WTC11 (cell line): ENCODE results near the gene AFM. TPM values are rescaled to one million over a fixed set of nuclear protein-coding genes. Genes with fewer than 3 reads are reported as not detected.

Experiments
- ATAC-seq: fragments of 200-7000 bp; cut with Tn5 transposase; 2 replicates; pipeline ENCODE4 v1.10.0; 2021; ENCODE audit warnings: mild to moderate bottlenecking, moderate library complexity
- CTCF ChIA-PET: fragments of 300-600 bp; sonication (Branson Sonifier 250); formaldehyde crosslinking; loops from one replicate; lab custom pipeline; 2021; ENCODE audit warnings: antibody characterized with exemption; lab: Charles Lee
- POLR2A ChIA-PET: fragments of 350-600 bp; sonication (Branson Sonifier 250); formaldehyde crosslinking; loops from one replicate; lab custom pipeline; 2021; ENCODE audit warnings: antibody characterized with exemption; lab: Charles Lee
- DNase-seq: peaks from one replicate; pipeline ENCODE4 v3.0.0; 2021; ENCODE audit warnings: low spot score
- H3K27ac Mint-ChIP-seq: 2 replicates; pipeline ENCODE4 v1.8.0; 2021; ENCODE audit warnings: mixed read lengths
- H3K27me3 Mint-ChIP-seq: 2 replicates; pipeline ENCODE4 v1.8.0; 2021; ENCODE audit warnings: low read depth, mild to moderate bottlenecking, moderate library complexity, mixed read lengths
- H3K36me3 Mint-ChIP-seq: 2 replicates; pipeline ENCODE4 v1.8.0; 2021; ENCODE audit warnings: mixed read lengths
- H3K4me1 Mint-ChIP-seq: 2 replicates; pipeline ENCODE4 v1.8.0; 2022; ENCODE audit warnings: mixed read lengths
- H3K4me3 Mint-ChIP-seq: 2 replicates; pipeline ENCODE4 v1.8.0; 2021; ENCODE audit warnings: mild to moderate bottlenecking, moderate library complexity, mixed read lengths
- H3K9me3 Mint-ChIP-seq: 2 replicates; pipeline ENCODE4 v1.8.0; 2021; ENCODE audit warnings: mixed read lengths
- ATF3 ChIP-seq: sonication (generic); formaldehyde crosslinking; conservative IDR thresholded peaks from 2 replicates; pipeline ENCODE4 v1.8.1; 2022; ENCODE audit warnings: mild to moderate bottlenecking, missing genetic modification reagents
- CREB1 ChIP-seq: sonication (generic); formaldehyde crosslinking; IDR thresholded peaks from 2 replicates; pipeline ENCODE4 v1.8.0; 2023; ENCODE audit warnings: mild to moderate bottlenecking, missing genetic modification reagents
- E2F5 ChIP-seq: sonication (generic); formaldehyde crosslinking; IDR thresholded peaks from 2 replicates; pipeline ENCODE4 v1.8.1; 2022; ENCODE audit warnings: mild to moderate bottlenecking, moderate library complexity, missing genetic modification reagents
- ELF4 ChIP-seq: sonication (generic); formaldehyde crosslinking; IDR thresholded peaks from 2 replicates; pipeline ENCODE4 v1.8.1; 2022; ENCODE audit warnings: low read depth, mild to moderate bottlenecking, moderate library complexity, missing genetic modification reagents
- ESRRA ChIP-seq: sonication (generic); formaldehyde crosslinking; IDR thresholded peaks from 2 replicates; pipeline ENCODE4 v1.8.1; 2022; ENCODE audit warnings: mild to moderate bottlenecking, missing genetic modification reagents, borderline replicate concordance
- ETV6 ChIP-seq: sonication (generic); formaldehyde crosslinking; IDR thresholded peaks from 2 replicates; pipeline ENCODE4 v1.8.1; 2022; ENCODE audit warnings: mild to moderate bottlenecking, missing genetic modification reagents
- FOXK1 ChIP-seq: sonication (generic); formaldehyde crosslinking; IDR thresholded peaks from 2 replicates; pipeline ENCODE4 v1.8.0; 2022; ENCODE audit warnings: mild to moderate bottlenecking, moderate library complexity, missing genetic modification reagents
- FOXP1 ChIP-seq: sonication (generic); formaldehyde crosslinking; IDR thresholded peaks from 2 replicates; pipeline ENCODE4 v1.8.0; 2022; ENCODE audit warnings: missing genetic modification reagents, mild to moderate bottlenecking, moderate library complexity, borderline replicate concordance
- GABPB1 ChIP-seq: sonication (generic); formaldehyde crosslinking; IDR thresholded peaks from 2 replicates; pipeline ENCODE4 v1.8.1; 2023; ENCODE audit warnings: mild to moderate bottlenecking, missing genetic modification reagents
- HMGA2 ChIP-seq: fragments of 250-450 bp; sonication (Bioruptor Pico); IDR thresholded peaks from 2 replicates; pipeline ENCODE4 v1.4.0; 2021; ENCODE audit warnings: mild to moderate bottlenecking, moderate library complexity
- JUN ChIP-seq: sonication (generic); formaldehyde crosslinking; IDR thresholded peaks from 2 replicates; pipeline ENCODE4 v1.8.0; 2023; ENCODE audit warnings: mild to moderate bottlenecking, missing genetic modification reagents
- NFATC4 ChIP-seq: fragments of 250-450 bp; sonication (Bioruptor Pico); IDR thresholded peaks from 2 replicates; pipeline ENCODE4 v1.9.0; 2021; ENCODE audit warnings: mild to moderate bottlenecking
- NR1H2 ChIP-seq: sonication (generic); formaldehyde crosslinking; IDR thresholded peaks from 2 replicates; pipeline ENCODE4 v1.9.0; 2021; ENCODE audit warnings: mild to moderate bottlenecking, moderate library complexity, missing genetic modification reagents
- NR2C2 ChIP-seq: sonication (generic); formaldehyde crosslinking; IDR thresholded peaks from 2 replicates; pipeline ENCODE4 v1.8.0; 2022; ENCODE audit warnings: mild to moderate bottlenecking, missing genetic modification reagents
- PREB ChIP-seq: sonication (generic); formaldehyde crosslinking; IDR thresholded peaks from 2 replicates; pipeline ENCODE4 v1.8.1; 2022; ENCODE audit warnings: mild to moderate bottlenecking, missing genetic modification reagents, moderate library complexity, borderline replicate concordance
- RELA ChIP-seq: sonication (generic); formaldehyde crosslinking; IDR thresholded peaks from 2 replicates; pipeline ENCODE4 v1.8.1; 2022; ENCODE audit warnings: missing genetic modification reagents, mild to moderate bottlenecking, borderline replicate concordance
- USF1 ChIP-seq: sonication (generic); formaldehyde crosslinking; IDR thresholded peaks from 2 replicates; pipeline ENCODE4 v1.8.0; 2022; ENCODE audit warnings: mild to moderate bottlenecking, missing genetic modification reagents
- ZNF138 ChIP-seq: sonication (generic); formaldehyde crosslinking; conservative IDR thresholded peaks from 2 replicates; pipeline ENCODE4 v1.8.1; 2022; ENCODE audit warnings: mild to moderate bottlenecking, moderate library complexity, missing genetic modification reagents
- ZNF281 ChIP-seq: sonication (generic); formaldehyde crosslinking; IDR thresholded peaks from 2 replicates; pipeline ENCODE4 v1.8.0; 2023; ENCODE audit warnings: mild to moderate bottlenecking, missing genetic modification reagents
- ZNF317 ChIP-seq: sonication (generic); formaldehyde crosslinking; IDR thresholded peaks from 2 replicates; pipeline ENCODE4 v1.8.1; 2023; ENCODE audit warnings: low read depth, mild to moderate bottlenecking, moderate library complexity, missing genetic modification reagents, borderline replicate concordance
- ZNF512 ChIP-seq: sonication (generic); formaldehyde crosslinking; IDR thresholded peaks from 2 replicates; pipeline ENCODE4 v1.8.1; 2022; ENCODE audit warnings: missing genetic modification reagents, borderline replicate concordance
- ZNF671 ChIP-seq: fragments of 250-450 bp; sonication (Bioruptor Pico); IDR thresholded peaks from 2 replicates; pipeline ENCODE4 v1.8.0; 2021; ENCODE audit warnings: mild to moderate bottlenecking
- ZSCAN18 ChIP-seq: fragments of 250-450 bp; sonication (Bioruptor Pico); IDR thresholded peaks from 2 replicates; pipeline ENCODE4 v2.1.2; 2022; ENCODE audit warnings: mild to moderate bottlenecking, moderate library complexity
- total RNA-seq: library from RNA; stranded (reverse); gene quantifications from 3 replicates; pipeline ENCODE4 v1.2.3, GENCODE V29; 2021

The AFM gene
- total RNA-seq, 1 experiment from 2014 or later, result not detected

- H3K27ac Mint-ChIP-seq, result no peak overlapping the region
- CTCF ChIA-PET, result no interaction called here
- TF ChIP-seq ZNF671, result no peak
- TF ChIP-seq ESRRA (CRISPR knock-in tag), result no peak
- no peak for TF ChIP-seq ZNF512 (CRISPR knock-in tag)
- TF ChIP-seq NFATC4 (CRISPR knock-in tag), result no peak
- no peak for TF ChIP-seq FOXP1 (CRISPR knock-in tag)
- TF ChIP-seq ZSCAN18 (CRISPR knock-in tag), result no peak
- no peak for TF ChIP-seq GABPB1 (CRISPR knock-in tag)
- no peak for TF ChIP-seq RELA
- no peak for TF ChIP-seq HMGA2 (CRISPR knock-in tag)
- no peak for TF ChIP-seq ZNF138 (CRISPR knock-in tag)
- TF ChIP-seq FOXK1, result no peak
- no peak for TF ChIP-seq ETV6 (CRISPR knock-in tag)
- TF ChIP-seq NR1H2 (CRISPR knock-in tag), result no peak
- no peak for TF ChIP-seq ZNF281 (CRISPR knock-in tag)
- TF ChIP-seq E2F5 (CRISPR knock-in tag), result no peak
- no peak for TF ChIP-seq ELF4 (CRISPR knock-in tag)
- no peak for TF ChIP-seq JUN (CRISPR knock-in tag)
- TF ChIP-seq NR2C2, result no peak
- TF ChIP-seq ATF3, result no peak
- ATAC-seq, result no peak
- H3K4me1 Mint-ChIP-seq, result no peaks in the 10 kb centered on the region
- no peak for DNase-seq
- H3K9me3 Mint-ChIP-seq, result no peaks in the 10 kb centered on the region
- no peaks in the 10 kb centered on the region for H3K36me3 Mint-ChIP-seq
- POLR2A ChIA-PET, result no interaction called here
- no peaks in the 10 kb centered on the region for H3K27me3 Mint-ChIP-seq
- H3K4me3 Mint-ChIP-seq, result no peak overlapping the region
Measured at GRCh38 chr4:73440653-73441052, 40.9 kb upstream of the AFM start.

GRCh38 chr4:73442275-73442674, 39.3 kb upstream of the AFM start:
- POLR2A ChIA-PET, result no interaction called here
- H3K36me3 Mint-ChIP-seq, result no peaks in the 10 kb centered on the region
- peaks cover 4% of the 10 kb centered on the region; the same call in 1 of the 2 replicates for H3K27me3 Mint-ChIP-seq
- no peak overlapping the region for H3K27ac Mint-ChIP-seq
- H3K9me3 Mint-ChIP-seq, result no peaks in the 10 kb centered on the region
- H3K4me1 Mint-ChIP-seq, result no peaks in the 10 kb centered on the region
- DNase-seq, result no peak
- no peak for TF ChIP-seq PREB (CRISPR knock-in tag)
- TF ChIP-seq ZNF317, result no peak
- TF ChIP-seq CREB1 (CRISPR knock-in tag), result no peak
- no peak for TF ChIP-seq ZNF281 (CRISPR knock-in tag)
- no peak for TF ChIP-seq ZNF138 (CRISPR knock-in tag)
- no peak for TF ChIP-seq USF1 (CRISPR knock-in tag)
- CTCF ChIA-PET, result no interaction called here
- no peak for ATAC-seq
- no peak overlapping the region for H3K4me3 Mint-ChIP-seq
